ENCODE results near the gene CHIA.
"Not testable (repeated sequence)": the region's sequence is repeated elsewhere in the genome, so short reads cannot be mapped to it uniquely, and the experiment has no call there.

The CHIA gene

DNA sequence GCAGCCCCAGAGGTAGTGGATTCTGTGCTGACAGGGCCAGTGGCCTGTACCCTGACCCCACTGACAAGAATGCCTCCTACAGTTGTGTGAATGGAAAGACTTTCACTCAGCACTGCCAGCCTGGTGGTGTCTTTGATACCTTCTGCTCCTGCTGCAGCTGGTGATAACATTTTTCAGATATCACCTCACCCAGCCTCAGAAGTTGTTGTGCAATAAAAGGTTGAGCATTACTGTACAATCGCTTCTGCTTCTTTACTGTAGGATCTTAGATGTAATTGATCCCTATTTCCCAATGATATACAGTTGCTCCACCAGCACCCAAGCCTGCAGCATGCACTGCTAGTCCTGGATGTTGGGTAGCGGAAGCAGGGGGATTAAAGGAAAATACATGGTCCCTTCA lies 4.8 kb upstream of the CHIA start:
- no peak for DNase-seq (ENCODE audit: low read depth)

DNA sequence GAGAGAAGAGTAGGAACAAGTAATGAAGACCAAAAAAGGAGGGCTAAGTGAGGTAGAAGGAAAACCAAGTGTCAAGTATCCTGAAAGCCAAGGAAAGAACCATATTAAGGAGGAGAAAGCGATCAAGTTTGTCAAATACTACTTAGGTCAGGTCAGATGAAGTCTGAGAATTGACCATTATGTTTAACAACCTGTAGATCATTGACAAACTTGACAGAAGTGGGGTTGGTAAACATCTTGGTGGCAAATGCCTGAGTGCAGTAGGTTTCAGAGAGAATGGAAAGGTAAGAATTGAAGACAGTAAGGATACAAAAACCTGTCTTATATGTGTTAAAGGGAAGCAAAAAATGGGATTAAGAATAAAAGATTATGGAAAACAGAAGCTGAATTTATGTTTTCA lies 3.7 kb upstream of the CHIA start:
- no peak for DNase-seq (ENCODE audit: low read depth)

DNA sequence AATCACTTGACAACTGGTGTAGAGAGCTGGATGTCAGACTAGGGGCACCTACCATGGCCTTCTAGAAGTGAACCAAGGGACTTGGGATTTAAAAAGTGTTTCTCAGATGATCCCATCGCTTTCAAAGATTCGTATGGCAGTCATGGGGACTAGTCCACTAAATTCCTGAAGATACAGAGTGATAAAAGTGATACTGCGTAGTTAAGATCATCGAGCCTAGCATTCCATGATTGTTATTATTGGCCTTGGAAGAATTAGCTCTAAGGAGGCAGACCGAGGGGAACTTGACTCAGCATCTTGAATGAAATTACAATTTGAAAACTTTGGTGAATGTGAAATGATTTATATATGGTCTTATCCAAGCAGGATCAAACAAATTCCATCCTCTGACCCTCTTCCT lies 1.3 kb upstream of the CHIA start:
- no peak for DNase-seq (ENCODE audit: low read depth)

DNA sequence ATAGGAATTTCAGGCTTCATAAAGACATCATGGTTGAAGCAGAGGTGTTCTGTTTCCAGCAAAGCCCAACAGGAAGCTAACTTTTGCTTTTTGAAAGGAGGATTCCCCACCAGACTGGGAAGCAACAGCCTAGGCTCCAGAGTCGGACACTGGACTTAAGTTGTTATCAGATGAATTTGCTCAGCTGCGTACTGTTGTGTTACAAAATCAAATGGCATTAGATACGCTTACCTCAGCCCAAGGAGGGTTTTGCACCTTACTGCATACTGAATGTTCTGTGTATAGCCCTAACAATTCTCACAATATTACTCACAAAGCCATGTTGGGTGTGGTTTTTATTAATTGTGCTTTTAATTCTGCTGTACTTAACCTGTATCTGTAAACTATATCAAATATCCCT lies 547 bp upstream of the CHIA start:
- DNase-seq (ENCODE audit: low read depth) = no peak

DNA sequence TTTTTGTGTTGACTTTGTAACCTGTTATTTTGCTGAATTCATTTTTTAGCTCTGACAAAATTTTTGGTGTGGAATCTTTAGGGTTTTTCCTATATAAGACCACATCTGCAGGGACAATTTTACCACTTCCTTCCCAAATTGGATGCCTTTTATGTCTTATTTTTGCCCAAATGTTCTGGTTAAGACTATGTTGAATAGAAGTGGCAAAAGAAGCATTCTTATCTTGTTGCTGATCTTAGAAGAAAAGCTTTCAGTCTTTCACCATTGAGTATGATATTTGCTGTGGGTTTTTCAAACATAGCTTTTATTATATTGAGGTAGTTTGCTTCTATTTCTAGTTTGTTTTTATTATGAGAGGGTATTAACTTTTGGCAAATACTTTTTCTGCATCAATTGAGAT lies 3.7 kb downstream of the CHIA start:
- no peak for DNase-seq (ENCODE audit: low read depth)

DNA sequence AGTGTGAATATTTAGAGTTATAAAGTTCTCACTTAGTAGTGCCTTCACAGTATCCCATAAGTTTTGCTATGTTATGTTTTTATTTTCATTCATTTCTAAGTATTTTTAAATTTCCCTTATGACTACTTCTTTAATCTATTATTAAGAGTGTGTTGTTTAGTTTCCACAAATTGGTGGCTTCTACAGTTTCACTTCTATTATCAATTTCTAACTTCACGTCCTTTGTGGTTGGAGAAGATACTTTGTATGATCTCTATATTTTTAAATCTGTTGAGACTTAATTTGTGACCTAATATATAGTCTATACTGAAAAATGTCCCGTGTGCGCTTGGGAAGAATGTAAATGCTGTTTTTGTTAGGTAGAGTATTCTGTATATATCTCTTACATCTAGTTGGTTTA lies 11.7 kb downstream of the CHIA start:
- DNase-seq (ENCODE audit: low read depth) = no peak

DNA sequence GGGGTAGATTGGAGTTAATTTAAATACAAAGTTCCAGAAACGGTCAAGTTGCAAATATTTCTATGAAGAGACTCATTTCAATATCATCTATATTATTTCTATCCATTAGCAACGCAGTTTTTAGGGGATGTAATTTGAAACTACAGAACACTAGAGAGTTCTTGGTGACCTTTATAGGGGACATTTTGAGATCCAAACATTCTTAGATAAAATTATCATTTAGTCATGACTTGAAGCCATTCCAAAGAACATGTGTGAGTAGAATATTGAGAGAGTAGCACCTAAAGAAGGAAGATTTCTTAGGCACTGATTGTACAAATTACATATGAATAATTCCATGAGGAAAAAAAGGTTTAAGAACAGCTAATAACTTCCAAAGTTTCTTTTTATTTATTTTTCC lies 19.0 kb downstream of the CHIA start:
- no peak for DNase-seq (ENCODE audit: low read depth)

DNA sequence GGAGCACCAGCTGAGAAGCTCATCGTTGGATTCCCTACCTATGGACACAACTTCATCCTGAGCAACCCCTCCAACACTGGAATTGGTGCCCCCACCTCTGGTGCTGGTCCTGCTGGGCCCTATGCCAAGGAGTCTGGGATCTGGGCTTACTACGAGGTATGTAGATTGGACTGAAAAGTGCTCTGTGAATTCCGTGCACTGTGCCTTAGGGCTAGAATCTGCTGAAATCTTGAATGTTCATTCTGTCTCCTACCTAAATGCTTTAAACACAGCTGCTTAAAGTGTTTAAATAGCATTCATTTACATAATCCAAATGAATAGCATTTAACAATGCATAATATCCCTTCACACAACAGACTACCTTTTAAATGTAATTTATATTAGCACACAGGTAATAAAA lies 27.9 kb downstream of the CHIA start:
- DNase-seq (ENCODE audit: low read depth) = no peak

DNA sequence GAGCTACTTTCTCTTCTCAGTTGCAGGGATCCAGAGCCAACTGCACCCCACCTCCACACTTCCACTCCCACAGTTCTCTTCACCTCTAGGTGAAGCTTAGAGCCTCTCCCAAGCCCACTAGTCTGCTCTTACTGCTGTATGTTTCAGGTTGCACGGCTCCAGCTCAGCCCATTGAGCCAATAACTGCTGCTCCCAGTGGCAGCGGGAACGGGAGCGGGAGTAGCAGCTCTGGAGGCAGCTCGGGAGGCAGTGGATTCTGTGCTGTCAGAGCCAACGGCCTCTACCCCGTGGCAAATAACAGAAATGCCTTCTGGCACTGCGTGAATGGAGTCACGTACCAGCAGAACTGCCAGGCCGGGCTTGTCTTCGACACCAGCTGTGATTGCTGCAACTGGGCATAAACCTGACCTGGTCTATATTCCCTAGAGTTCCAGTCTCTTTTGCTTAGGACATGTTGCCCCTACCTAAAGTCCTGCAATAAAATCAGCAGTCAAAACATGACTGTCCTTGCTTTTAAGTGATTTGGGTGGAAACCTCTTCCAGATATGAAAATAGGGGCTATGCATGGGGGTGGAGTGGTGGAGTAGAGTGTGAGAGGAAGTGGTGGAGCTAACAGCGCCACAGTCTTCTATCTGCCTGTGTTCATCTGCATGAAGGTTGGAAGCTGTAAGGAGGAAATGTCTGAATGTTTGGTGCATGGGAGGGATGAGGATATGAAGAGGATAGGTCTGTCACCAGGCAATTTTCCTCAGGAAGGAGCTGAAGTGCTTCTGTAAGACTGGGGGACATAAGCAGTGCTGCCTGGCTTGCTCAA lies 29.6 kb downstream of the CHIA start:
- no peak for DNase-seq (ENCODE audit: low read depth)

DNA sequence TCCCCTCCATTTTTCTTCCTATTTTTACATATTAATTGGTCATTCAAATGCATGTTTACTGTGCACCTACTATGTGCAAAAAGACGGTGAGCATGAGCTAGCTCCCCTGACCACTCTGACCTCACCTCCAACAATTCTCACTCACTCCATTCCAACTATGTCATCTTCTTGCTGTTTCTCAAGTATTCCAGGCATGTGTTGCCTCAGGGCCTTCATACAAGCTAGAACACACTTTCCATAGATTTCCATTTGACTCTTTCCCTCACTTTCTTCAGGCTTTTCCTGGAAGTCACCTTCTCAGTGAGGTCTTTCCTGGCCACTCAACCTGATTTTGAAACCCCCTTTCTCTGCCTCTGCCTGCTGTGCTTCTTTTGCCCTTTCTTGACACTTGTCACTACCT lies 32.6 kb downstream of the CHIA start:
- DNase-seq (ENCODE audit: low read depth) = no peak

DNA sequence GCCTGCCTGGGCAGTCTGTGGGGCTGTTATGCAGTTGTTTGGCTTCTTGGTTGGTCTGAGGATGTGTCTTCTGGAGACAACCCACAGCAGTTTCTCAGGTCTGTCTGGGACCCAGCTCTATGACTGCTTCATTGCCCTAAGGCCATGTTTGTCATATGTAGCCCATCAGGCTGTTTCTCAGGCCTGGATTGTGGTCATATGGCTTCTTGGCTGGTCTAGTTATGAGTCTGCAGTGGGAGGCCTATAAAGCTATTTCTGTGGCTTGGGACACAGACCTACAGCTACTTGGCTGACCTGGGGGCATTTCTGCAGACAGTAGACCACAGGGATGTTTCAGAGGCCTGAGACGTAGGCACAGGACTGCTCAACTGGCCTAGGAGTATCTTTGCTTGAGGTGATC lies 41.5 kb downstream of the CHIA start:
- DNase-seq (ENCODE audit: low read depth) = no peak

DNA sequence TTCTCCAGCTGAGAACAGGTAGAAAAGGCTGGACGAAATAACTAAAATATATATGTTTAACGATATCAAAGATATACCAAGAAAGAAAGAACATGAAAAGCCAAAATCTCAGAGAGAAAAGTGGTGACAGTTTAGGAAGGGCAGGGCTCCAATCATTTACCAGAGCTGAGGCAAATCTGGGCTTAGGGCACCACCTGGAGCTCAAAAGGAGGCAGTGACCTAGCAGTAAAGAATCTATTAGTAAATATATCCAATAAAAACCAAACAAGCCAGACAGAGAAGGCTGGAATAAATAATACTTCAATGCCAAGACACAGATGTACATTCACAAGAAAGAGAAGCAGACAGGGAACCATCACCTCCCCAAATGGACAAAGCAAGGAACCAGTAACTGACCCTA lies 43.5 kb downstream of the CHIA start:
- peak; percentile 55 for DNase-seq (ENCODE audit: low read depth)

DNA sequence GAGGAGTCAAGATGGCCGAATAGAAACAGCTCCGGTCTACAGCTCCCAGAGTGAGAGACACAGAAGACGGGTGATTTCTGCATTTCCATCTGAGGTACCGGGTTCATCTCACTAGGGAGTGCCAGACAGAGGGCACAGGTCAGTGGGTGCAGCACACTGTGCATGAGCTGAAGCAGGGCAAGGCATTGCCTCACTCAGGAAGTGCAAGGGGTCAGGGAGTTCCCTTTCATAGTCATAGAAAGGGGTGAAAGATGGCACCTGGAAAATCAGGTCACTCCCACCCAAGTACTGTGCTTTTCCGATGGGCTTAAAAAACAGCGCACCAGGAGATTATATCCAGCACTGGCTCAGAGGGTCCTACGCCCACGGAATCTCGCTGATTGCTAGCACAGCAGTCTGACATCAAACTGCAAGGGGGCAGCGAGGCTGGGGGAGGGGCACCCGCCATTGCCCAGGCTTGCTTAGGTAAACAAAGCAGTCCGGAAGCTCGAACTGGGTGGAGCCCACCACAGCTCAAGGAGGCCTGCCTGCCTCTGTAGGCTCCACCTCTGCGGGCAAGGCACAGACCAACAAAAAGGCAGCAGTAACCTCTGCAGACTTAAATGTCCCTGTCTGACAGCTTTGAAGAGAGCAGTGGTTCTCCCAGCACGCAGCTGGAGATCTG lies 44.7 kb downstream of the CHIA start:
- not testable (repeated sequence) for DNase-seq (ENCODE audit: low read depth)

DNA sequence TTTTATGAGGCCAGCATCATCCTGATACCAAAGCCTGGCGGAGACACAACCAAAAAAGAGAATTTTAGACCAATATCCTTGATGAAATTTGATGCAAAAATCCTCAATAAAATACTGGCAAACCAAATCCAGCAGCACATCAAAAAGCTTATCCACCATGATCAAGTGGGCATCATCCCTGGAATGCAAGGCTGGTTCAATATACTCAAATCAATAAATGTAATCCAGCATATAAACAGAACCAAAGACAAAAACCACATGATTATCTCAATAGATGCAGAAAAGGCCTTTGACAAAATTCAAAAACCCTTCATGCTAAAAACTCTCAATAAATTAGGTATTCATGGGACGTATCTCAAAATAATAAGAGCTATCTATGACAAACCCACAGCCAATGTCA lies 48.2 kb downstream of the CHIA start:
- DNase-seq (ENCODE audit: low read depth) = not testable (repeated sequence)

DNA sequence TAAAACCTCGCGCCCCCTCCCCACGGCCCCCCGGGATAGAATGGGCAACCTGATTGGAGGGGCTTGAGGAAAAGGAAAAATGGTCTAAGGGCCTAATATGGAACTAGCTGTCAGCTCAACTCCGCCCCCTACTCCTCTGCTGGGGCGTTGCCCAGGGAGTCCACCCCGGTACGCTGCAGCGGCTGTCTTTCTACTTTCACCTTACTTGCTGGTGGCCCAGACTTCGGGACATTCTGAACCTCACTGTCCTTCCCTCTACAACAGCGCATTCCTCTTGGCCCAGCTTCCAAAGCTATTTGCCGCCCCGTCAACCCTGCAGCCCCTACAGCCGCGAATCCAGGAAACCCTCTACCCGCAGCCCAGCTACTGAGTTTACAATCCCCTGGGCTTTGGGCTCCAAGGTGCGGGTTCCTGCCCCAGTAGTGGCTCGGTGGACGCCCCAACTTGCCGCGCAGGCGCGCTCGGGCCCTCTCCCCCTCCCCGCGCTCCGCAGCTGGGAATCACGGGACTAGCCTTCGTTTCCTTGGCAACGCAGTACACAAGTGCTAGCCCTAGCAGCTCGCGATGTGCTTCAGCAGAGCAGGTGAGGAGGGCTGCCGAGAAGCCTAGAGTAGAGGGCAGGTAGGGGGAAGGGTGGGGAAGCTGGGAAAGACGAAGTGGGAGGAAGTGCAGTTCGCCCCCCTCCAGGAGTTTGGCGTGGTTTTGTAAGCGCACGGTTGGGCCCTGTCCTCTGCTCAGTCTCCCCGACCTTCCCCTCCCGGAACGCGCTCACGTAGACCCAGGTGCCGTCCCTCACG lies 55.6 kb downstream of the CHIA start:
- DNase-seq (ENCODE audit: low read depth) = peak; percentile 73

DNA sequence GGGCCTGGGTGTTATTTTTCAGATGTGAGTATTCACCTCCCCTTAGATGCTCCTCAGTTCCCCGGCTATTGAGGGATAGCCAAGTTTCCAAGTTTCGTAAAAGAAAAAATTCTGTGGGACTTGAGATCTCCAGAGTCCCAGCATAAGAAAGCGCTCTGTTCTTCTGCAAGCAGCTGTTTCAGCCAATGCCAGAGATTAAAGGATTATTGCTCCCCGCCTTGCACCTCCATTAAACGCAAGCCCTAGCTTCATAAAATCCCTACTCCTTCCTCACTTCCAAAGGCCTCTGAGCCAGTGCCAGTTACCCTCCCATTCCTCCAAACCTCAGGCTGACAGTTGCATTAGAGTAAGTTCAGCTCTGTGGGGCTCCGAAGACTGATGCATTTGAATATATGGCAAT lies 56.4 kb downstream of the CHIA start:
- no peak for DNase-seq (ENCODE audit: low read depth)

DNA sequence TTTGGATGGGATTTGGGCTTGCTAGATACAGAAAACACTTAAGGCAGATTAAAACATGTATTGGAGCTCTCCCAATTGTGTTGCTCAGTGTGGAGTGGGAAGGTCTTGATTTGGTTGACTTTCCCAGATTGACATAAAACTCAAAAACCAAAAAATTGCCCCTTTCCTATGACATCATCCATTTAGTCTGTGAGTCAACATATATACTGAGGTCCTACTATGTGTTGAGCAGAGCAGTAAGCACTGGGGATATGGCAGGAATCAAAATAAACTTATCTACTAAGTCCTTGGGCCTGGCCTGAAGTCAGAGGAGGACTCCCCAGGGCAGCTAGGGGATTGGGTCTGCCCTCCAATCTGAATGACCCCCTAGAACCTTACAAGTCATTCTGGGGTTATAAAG lies 61.0 kb downstream of the CHIA start:
- no peak for DNase-seq (ENCODE audit: low read depth)

DNA sequence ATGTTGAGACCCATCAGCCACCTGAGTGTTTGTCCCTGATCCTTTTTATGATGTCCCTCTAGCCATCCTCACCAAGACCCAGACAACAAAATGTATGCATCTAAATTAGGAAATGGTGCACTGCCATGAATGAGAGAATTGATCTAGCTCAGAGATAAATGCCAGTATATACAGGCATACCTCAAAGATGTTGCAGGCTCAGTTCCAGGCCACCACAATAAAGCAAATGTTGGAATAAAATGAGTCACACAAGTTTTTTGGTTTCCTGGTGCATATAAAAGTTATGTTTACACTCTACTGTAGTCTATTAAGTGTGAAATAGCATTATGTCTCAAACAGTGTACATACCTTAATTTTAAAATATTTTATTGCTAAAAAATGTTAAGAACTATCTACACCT lies 63.9 kb downstream of the CHIA start:
- no peak for DNase-seq (ENCODE audit: low read depth)

DNA sequence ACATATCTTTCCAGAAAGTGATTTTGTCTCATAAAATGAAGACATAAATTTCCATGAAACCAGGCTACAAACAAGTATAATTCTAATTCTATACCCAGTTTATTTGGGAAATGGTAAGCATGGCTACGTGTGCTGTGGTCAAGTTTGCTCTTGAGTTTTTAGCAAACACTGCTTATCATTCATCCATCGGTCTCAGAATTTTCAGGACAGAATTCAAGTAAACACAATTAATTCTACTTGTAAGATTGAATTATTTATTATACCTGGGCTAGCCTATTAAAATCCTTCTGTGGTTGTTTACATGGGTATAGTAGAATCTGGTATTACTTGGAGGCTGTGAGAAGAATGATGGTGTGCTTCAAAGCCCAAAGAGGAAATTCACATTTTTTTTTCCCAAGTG lies 68.3 kb downstream of the CHIA start:
- no peak for DNase-seq (ENCODE audit: low read depth)

DNA sequence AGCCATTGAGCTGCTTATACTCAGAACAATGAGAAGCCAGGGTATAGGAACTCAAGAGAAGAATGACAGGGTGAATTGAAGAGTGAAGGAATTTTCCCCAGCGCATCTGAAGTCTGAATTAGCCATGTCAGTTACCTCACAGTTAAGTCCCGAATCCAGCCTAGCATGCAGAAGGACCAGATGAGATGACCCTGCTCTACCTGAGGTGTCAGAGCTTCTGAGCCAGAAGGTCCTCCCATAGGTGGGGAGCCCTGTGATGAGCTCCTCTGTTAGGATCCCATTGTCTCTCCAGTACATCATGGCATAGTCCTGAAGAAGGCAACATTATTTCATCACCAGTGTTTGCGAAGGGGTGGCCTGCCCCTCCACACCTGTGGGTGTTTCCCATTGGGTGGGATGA lies 68.7 kb downstream of the CHIA start:
- no peak for DNase-seq (ENCODE audit: low read depth)

DNA sequence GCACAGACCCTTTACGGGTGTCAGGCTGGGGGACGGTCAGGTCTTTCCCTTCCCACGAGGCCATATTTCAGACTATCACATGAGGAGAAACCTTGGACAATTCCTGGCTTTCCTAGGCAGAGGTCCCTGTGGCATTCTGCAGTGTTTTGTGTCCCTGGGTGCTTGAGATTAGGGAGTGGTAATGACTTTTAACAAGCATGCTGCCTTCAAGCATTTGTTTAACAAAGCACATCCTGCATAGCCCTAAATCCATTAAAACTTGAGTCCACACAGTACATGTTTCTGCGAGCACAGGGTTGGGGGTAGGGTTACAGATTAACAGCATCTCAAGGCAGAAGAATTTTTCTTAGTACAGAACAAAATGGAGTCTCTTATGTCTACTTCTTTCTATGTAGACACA lies 69.6 kb downstream of the CHIA start:
- not testable (repeated sequence) for DNase-seq (ENCODE audit: low read depth)

DNA sequence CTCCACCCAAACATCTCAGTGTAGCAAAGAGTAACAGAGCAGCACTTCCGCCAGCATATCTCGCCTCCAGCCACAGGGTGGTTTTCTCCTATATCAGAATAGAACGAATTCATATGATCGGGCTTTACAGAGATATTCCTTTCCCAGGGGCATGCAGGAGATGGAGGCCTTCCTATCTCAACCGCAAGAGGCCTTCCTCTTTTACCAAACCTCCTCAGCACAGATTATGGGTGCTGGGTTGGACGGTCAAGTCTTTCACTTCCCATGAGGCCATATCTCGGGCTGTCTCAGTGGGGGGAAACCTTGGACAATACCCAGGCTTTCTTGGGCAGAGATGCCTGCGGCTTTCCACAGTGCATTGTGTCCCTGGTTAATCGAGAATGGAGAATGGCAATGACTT lies 71.1 kb downstream of the CHIA start:
- DNase-seq (ENCODE audit: low read depth) = no peak

DNA sequence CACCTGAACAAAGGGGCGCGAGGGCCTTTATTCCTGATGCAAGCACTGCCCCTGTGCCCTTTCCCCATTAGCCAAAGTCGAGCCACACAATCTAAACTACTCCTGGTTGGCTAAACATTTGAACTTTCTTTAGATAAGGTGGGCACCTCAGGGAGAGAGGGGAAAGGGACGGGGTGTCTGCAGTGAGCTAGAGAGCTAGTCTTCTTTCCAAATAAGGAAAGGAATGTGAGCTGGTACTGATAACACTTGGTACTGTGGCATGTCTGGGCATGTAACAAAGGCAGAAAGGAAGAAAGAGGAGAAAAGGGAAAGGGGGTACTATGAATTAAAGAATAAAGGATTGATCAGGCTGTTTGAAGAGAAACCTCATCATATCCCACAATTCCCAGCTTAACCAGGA lies 74.0 kb downstream of the CHIA start:
- DNase-seq (ENCODE audit: low read depth) = no peak

Measured in stimulated activated CD4-positive, alpha-beta T cell treated with anti-CD3 and anti-CD28 coated beads, Interleukin-2, amount 100 ng/mL, for 4 hours (primary cell).